Measurements from ENCODE around the gene LYRM4.

Gene LYRM4

GRCh38 chr6:5205035-5205507 lies 55.7 kb downstream of the LYRM4 start:
- TF ChIP-seq REST (IDR thresholded peaks at IDR 0.05; ENCODE audit: insufficient read depth in 1 of 2, low read depth in 2 of 2, low read length in 2 of 2) = no peak
- no peak for TF ChIP-seq FOXP2 (optimal IDR thresholded peaks at IDR 0.05; ENCODE audit: borderline replicate concordance, extremely low read depth, extremely low read length, insufficient read depth)
- TF ChIP-seq TAF1 (IDR thresholded peaks at IDR 0.05; ENCODE audit: borderline replicate concordance, insufficient read depth, low read length) = no peak
- TF ChIP-seq SIN3A (IDR thresholded peaks at IDR 0.05; ENCODE audit: borderline replicate concordance, insufficient read depth, low read length) = no peak
- TF ChIP-seq POLR2AphosphoS5 (IDR thresholded peaks at IDR 0.05; ENCODE audit: low read depth, low read length) = no peak

GRCh38 chr6:5204376-5204775 lies 56.4 kb downstream of the LYRM4 start:
- TF ChIP-seq REST (IDR thresholded peaks at IDR 0.05; ENCODE audit: insufficient read depth in 1 of 2, low read depth in 2 of 2, low read length in 2 of 2) (no peak), POLR2AphosphoS5 (IDR thresholded peaks at IDR 0.05; ENCODE audit: low read depth, low read length) (no peak), FOXP2 (optimal IDR thresholded peaks at IDR 0.05; ENCODE audit: borderline replicate concordance, extremely low read depth, extremely low read length, insufficient read depth) (no peak), TAF1 (IDR thresholded peaks at IDR 0.05; ENCODE audit: borderline replicate concordance, insufficient read depth, low read length) (no peak), SIN3A (IDR thresholded peaks at IDR 0.05; ENCODE audit: borderline replicate concordance, insufficient read depth, low read length) (no peak)

- TF ChIP-seq REST (IDR thresholded peaks at IDR 0.05; ENCODE audit: insufficient read depth in 1 of 2, low read depth in 2 of 2, low read length in 2 of 2) = no peak
Measured at GRCh38 chr6:5203546-5203945, 57.2 kb downstream of the LYRM4 start.

GRCh38 chr6:5202941-5203340 lies 57.8 kb downstream of the LYRM4 start:
- no peak for TF ChIP-seq SIN3A (IDR thresholded peaks at IDR 0.05; ENCODE audit: borderline replicate concordance, insufficient read depth, low read length)
- no peak for TF ChIP-seq TAF1 (IDR thresholded peaks at IDR 0.05; ENCODE audit: borderline replicate concordance, insufficient read depth, low read length)
- TF ChIP-seq FOXP2 (optimal IDR thresholded peaks at IDR 0.05; ENCODE audit: borderline replicate concordance, extremely low read depth, extremely low read length, insufficient read depth) = no peak
- no peak for TF ChIP-seq REST (IDR thresholded peaks at IDR 0.05; ENCODE audit: insufficient read depth in 1 of 2, low read depth in 2 of 2, low read length in 2 of 2)
- TF ChIP-seq POLR2AphosphoS5 (IDR thresholded peaks at IDR 0.05; ENCODE audit: low read depth, low read length) = no peak

GRCh38 chr6:5202206-5202605 lies 58.5 kb downstream of the LYRM4 start:
- no peak for TF ChIP-seq POLR2AphosphoS5 (IDR thresholded peaks at IDR 0.05; ENCODE audit: low read depth, low read length)
- no peak for TF ChIP-seq SIN3A (IDR thresholded peaks at IDR 0.05; ENCODE audit: borderline replicate concordance, insufficient read depth, low read length)
- TF ChIP-seq TAF1 (IDR thresholded peaks at IDR 0.05; ENCODE audit: borderline replicate concordance, insufficient read depth, low read length) = no peak
- no peak for TF ChIP-seq FOXP2 (optimal IDR thresholded peaks at IDR 0.05; ENCODE audit: borderline replicate concordance, extremely low read depth, extremely low read length, insufficient read depth)
- TF ChIP-seq REST (IDR thresholded peaks at IDR 0.05; ENCODE audit: insufficient read depth in 1 of 2, low read depth in 2 of 2, low read length in 2 of 2) = no peak
